Smooth muscle cell (in vitro differentiated cells): ENCODE results near the gene CNN1. TPM values are rescaled to one million over a fixed set of nuclear protein-coding genes. Genes with fewer than 3 reads are reported as not detected.

Experiments used
- DNase-seq: peaks from one replicate; lab custom pipeline; 2025; ENCODE audit not compliant: unreplicated experiment; lab: John Stamatoyannopoulos, UW
- H2AFZ ChIP-seq: fragments of 200-600 bp; sonication (generic); 2 replicates; pipeline ENCODE4 v1.6.0; 2016; ENCODE audit warnings: antibody characterized with exemption, low read depth, mild to moderate bottlenecking
- H3F3A ChIP-seq: fragments of 200-600 bp; sonication (generic); 2 replicates; pipeline ENCODE4 v1.6.0; 2017; ENCODE audit warnings: antibody characterized with exemption, low read depth
- H3K27ac ChIP-seq: fragments of 200-600 bp; sonication (generic); 2 replicates; pipeline ENCODE4 v1.5.1; 2016; ENCODE audit warnings: low read depth, mild to moderate bottlenecking
- H3K27me3 ChIP-seq: fragments of 200-600 bp; sonication (generic); 2 replicates; pipeline ENCODE4 v1.6.1; 2016; ENCODE audit warnings: low read depth, mild to moderate bottlenecking
- H3K36me3 ChIP-seq: fragments of 200-600 bp; sonication (generic); 2 replicates; pipeline ENCODE4 v1.5.1; 2016; ENCODE audit warnings: low read depth
- H3K4me1 ChIP-seq: fragments of 200-600 bp; sonication (generic); 2 replicates; pipeline ENCODE4 v1.5.1; 2016; ENCODE audit warnings: low read depth
- H3K4me2 ChIP-seq: fragments of 200-600 bp; sonication (generic); 2 replicates; pipeline ENCODE4 v1.6.0; 2016; ENCODE audit warnings: mild to moderate bottlenecking
- H3K4me3 ChIP-seq: fragments of 200-600 bp; sonication (generic); 2 replicates; pipeline ENCODE4 v1.5.1; 2016; ENCODE audit warnings: mild to moderate bottlenecking
- H3K79me2 ChIP-seq: fragments of 200-600 bp; sonication (generic); 2 replicates; pipeline ENCODE4 v1.6.0; 2016; ENCODE audit warnings: low read depth, mild to moderate bottlenecking
- H3K9ac ChIP-seq: fragments of 200-600 bp; sonication (generic); 2 replicates; pipeline ENCODE4 v1.6.0; 2016; ENCODE audit warnings: low read depth
- H3K9me3 ChIP-seq: fragments of 200-600 bp; sonication (generic); replicated peaks from 2 replicates; pipeline ENCODE4 v1.5.1; 2016; ENCODE audit warnings: low read depth
- H4K20me1 ChIP-seq: fragments of 200-600 bp; sonication (generic); 2 replicates; pipeline ENCODE4 v1.6.0; 2016; ENCODE audit warnings: low read depth
- CTCF ChIP-seq: fragments of 200-600 bp; sonication (generic); IDR thresholded peaks from 2 replicates; pipeline ENCODE4 v1.5.1; 2017; ENCODE audit warnings: borderline replicate concordance, mild to moderate bottlenecking, antibody characterized with exemption; ENCODE audit not compliant: insufficient read depth, poor library complexity, severe bottlenecking
- WGBS: methylation state at CpG from one replicate; pipeline ENCODE4 v1.1.7; 2016; ENCODE audit warnings: low lambda C conversion rate; 5-methylcytosine and 5-hydroxymethylcytosine counted together
- polyA plus RNA-seq: library from polyadenylated mRNA; unstranded; fragments of >200 nt; fragmentation: Nextera tagmentation; extraction: Ambion mirVana; gene quantifications from 2 replicates; pipeline ENCODE4 v1.2.1, GENCODE V29; 2016
- total RNA-seq: library from RNA; depleted of rRNA; stranded (reverse); fragments of >200 nt; gene quantifications from 2 replicates; pipeline ENCODE4 v1.2.3, GENCODE V29; 2014

CNN1 gene
- 72.8 and 77.8 TPM in 2 replicates for total RNA-seq
- 99.5 and 125 TPM in 2 replicates for polyA plus RNA-seq

GRCh38 chr19:11538232-11539036 is at the start of gene CNN1:
Gene CNN1, plus strand, starts transcription at chr19:11538851. Its CDS starts 77 bp downstream, at chr19:11538928.
- 21% methylated on average over 21 of the region's 21 CpGs for WGBS
- Histone ChIP-seq H3K79me2 (no peaks in the 10 kb centered on the region), H4K20me1 (no peaks in the 10 kb centered on the region), H3K4me2 (peak within 1 kb of the TSS; percentile 93), H3K9ac (peak within 1 kb of the TSS; percentile 68), H3K9me3 (no peaks in the 10 kb centered on the region), H3K27me3 (no peaks in the 10 kb centered on the region), H3F3A (peaks cover 41% of the 10 kb centered on the region), H3K27ac (peak within 1 kb of the TSS; percentile 81), H3K4me3 (peak within 1 kb of the TSS; percentile 54), H2AFZ (no peak within 1 kb of the TSS), H3K4me1 (peaks cover 15% of the 10 kb centered on the region), H3K36me3 (no peaks in the 10 kb centered on the region)
- DNase-seq, result peak; percentile 38
- TF ChIP-seq CTCF, result no peak

GRCh38 chr19:11489378-11489777 is 49.3 kb upstream of the CNN1 start:
- Histone ChIP-seq H3K9ac (no peak overlapping the region), H3K4me1 (no peaks in the 10 kb centered on the region), H3F3A (no peaks in the 10 kb centered on the region), H2AFZ (no peak overlapping the region), H3K4me3 (no peak overlapping the region), H3K79me2 (no peaks in the 10 kb centered on the region), H3K27me3 (no peaks in the 10 kb centered on the region), H3K4me2 (no peak overlapping the region), H3K36me3 (no peaks in the 10 kb centered on the region), H3K27ac (no peak overlapping the region), H4K20me1 (no peaks in the 10 kb centered on the region), H3K9me3 (no peaks in the 10 kb centered on the region)
- TF ChIP-seq CTCF, result no peak
- DNase-seq, result no peak
- 98% methylated on average over 7 of the region's 7 CpGs for WGBS

GRCh38 chr19:11494634-11495285 is 43.9 kb upstream of the CNN1 start:
- Histone ChIP-seq H3K79me2 (no peaks in the 10 kb centered on the region), H3K27me3 (no peaks in the 10 kb centered on the region), H2AFZ (no peak overlapping the region), H3K9me3 (no peaks in the 10 kb centered on the region), H3K36me3 (no peaks in the 10 kb centered on the region), H3K27ac (no peak overlapping the region), H3K4me3 (no peak overlapping the region), H3K4me2 (no peak overlapping the region), H3K4me1 (no peaks in the 10 kb centered on the region), H4K20me1 (no peaks in the 10 kb centered on the region), H3K9ac (no peak overlapping the region), H3F3A (no peaks in the 10 kb centered on the region)
- no peak for DNase-seq
- WGBS, result 97% methylated on average over 24 of the region's 27 CpGs
- TF ChIP-seq CTCF, result no peak
